GM12878 (cell line): ENCODE data around the gene BORCS5. TPM values are rescaled to one million over a fixed set of nuclear protein-coding genes. Genes with fewer than 3 reads are reported as not detected.

Source experiments
- ATAC-seq: fragments of 200-7000 bp; cut with Tn5 transposase; 3 replicates; pipeline ENCODE4 v1.9.1; 2020; ENCODE audit warnings: mild to moderate bottlenecking, moderate library complexity
- BruUV-seq: library from RNA; stranded (reverse); fragments of 400-500 nt; replicated peaks from 2 replicates; lab custom pipeline; 2021; lab: Mats Ljungman, UMichigan
- CTCF ChIA-PET: fragments of 300-600 bp; sonication (Branson Sonifier 250); formaldehyde crosslinking; extraction: SDS; loops from one replicate; lab custom pipeline; 2021; ENCODE audit warnings: inconsistent platforms; lab: Yijun Ruan, JAX
- POLR2A ChIA-PET: fragments of 350-600 bp; formaldehyde crosslinking; extraction: SDS; loops from one replicate; lab custom pipeline; 2021; ENCODE audit warnings: inconsistent platforms; lab: Charles Lee
- RAD21 ChIA-PET: fragments of 300-600 bp; sonication (Branson Sonifier 250); formaldehyde crosslinking; loops from one replicate; lab custom pipeline; 2023; ENCODE audit warnings: antibody characterized with exemption; ENCODE audit not compliant: unreplicated experiment; lab: Charles Lee
- SMC1A ChIA-PET: fragments of 300-600 bp; sonication (Branson Sonifier 250); formaldehyde crosslinking; loops from one replicate; lab custom pipeline; 2023; ENCODE audit not compliant: unreplicated experiment, uncharacterized antibody; lab: Charles Lee
- DNase-seq: peaks from one replicate; pipeline ENCODE4 v3.0.0-alpha.2; 2011; ENCODE audit warnings: low read depth, low spot score
- FAIRE-seq: peaks from 3 replicates; lab custom pipeline; 2011; peaks lifted over from hg19 to GRCh38; lab: Jason Lieb, UNC
- H2AFZ ChIP-seq: 2 replicates; pipeline ENCODE4 v1.6.0; 2011; ENCODE audit warnings: low read depth, low read length, control low read depth; ENCODE audit not compliant: control insufficient read depth
- H3K27ac ChIP-seq: 2 replicates; pipeline ENCODE4 v1.5.1; 2011; ENCODE audit warnings: control low read depth; ENCODE audit not compliant: control insufficient read depth, insufficient read depth
- H3K27me3 ChIP-seq, 2 experiments: replicated peaks in 1 of 2; 2 replicates each; pipeline versions ENCODE4 v1.6.0 to v1.6.1; 2011; ENCODE audit warnings: low read length in 1 of 2; ENCODE audit not compliant: control insufficient read depth in 2 of 2, insufficient read depth in 2 of 2
- H3K36me3 ChIP-seq, 2 experiments: 2 replicates each; pipeline ENCODE4 v1.5.1; 2011; ENCODE audit warnings: low read length in 1 of 2; ENCODE audit not compliant: control insufficient read depth in 2 of 2, insufficient read depth in 2 of 2
- H3K4me1 ChIP-seq: 2 replicates; pipeline ENCODE4 v1.6.1; 2011; ENCODE audit warnings: mild to moderate bottlenecking, low read length, moderate library complexity, mixed read lengths; ENCODE audit not compliant: control insufficient read depth, insufficient read depth
- H3K4me2 ChIP-seq: 2 replicates; pipeline ENCODE4 v1.6.0; 2011; ENCODE audit warnings: control low read depth; ENCODE audit not compliant: control insufficient read depth, insufficient read depth
- H3K4me3 ChIP-seq: fragments of 200-600 bp; sonication (generic); 2 replicates; pipeline ENCODE4 v1.5.1; 2016
- H3K79me2 ChIP-seq: 2 replicates; pipeline ENCODE4 v1.6.0; 2011; ENCODE audit warnings: low read length; ENCODE audit not compliant: control insufficient read depth, insufficient read depth
- H3K9ac ChIP-seq: 2 replicates; pipeline ENCODE4 v1.8.0; 2011; ENCODE audit warnings: low read length, control low read depth, mixed read lengths; ENCODE audit not compliant: control insufficient read depth, insufficient read depth
- H3K9me3 ChIP-seq: replicated peaks from 3 replicates; pipeline ENCODE4 v1.5.1; 2011; ENCODE audit warnings: mild to moderate bottlenecking, low read length; ENCODE audit not compliant: control insufficient read depth, insufficient read depth
- H4K20me1 ChIP-seq: 2 replicates; pipeline ENCODE4 v1.6.0; 2011; ENCODE audit not compliant: control insufficient read depth, insufficient read depth
- FOXK2 ChIP-seq: fragments of 450-650 bp; IDR thresholded peaks from 2 replicates; pipeline ENCODE4 v1.6.1; 2017; ENCODE audit warnings: mild to moderate bottlenecking, moderate library complexity
- GATAD2B ChIP-seq: fragments of 450-650 bp; conservative IDR thresholded peaks from 2 replicates; pipeline ENCODE4 v1.6.1; 2017; ENCODE audit warnings: low read depth, mild to moderate bottlenecking, moderate library complexity
- IKZF2 ChIP-seq, 2 experiments: fragments of 450-650 bp; IDR thresholded peaks; 2 replicates each; pipeline ENCODE4 v1.6.1; 2017; ENCODE audit warnings: mild to moderate bottlenecking in 2 of 2, moderate library complexity in 2 of 2
- IRF4 ChIP-seq: IDR thresholded peaks from 2 replicates; pipeline ENCODE4 v1.6.1; 2011; ENCODE audit warnings: low read depth, low read length
- JUNB ChIP-seq: IDR thresholded peaks from 2 replicates; pipeline ENCODE4 v1.6.1; 2016; ENCODE audit warnings: antibody characterized with exemption, mild to moderate bottlenecking
- NR2C1 ChIP-seq: fragments of 450-650 bp; IDR thresholded peaks from 2 replicates; pipeline ENCODE4 v1.6.1; 2017; ENCODE audit warnings: antibody characterized with exemption, mild to moderate bottlenecking, moderate library complexity
- POLR2AphosphoS5 ChIP-seq: IDR thresholded peaks from 2 replicates; pipeline ENCODE4 v1.6.1; 2011; ENCODE audit warnings: mild to moderate bottlenecking, low read length, inconsistent platforms
- POU2F2 ChIP-seq: IDR thresholded peaks from 3 replicates; pipeline ENCODE4 v1.6.1; 2011; ENCODE audit warnings: low read depth, mild to moderate bottlenecking, low read length, borderline replicate concordance
- SIN3A ChIP-seq: IDR thresholded peaks from 2 replicates; pipeline ENCODE4 v1.6.1; 2012; ENCODE audit warnings: low read depth, low read length, improper control_type of control experiment
- WGBS: methylation state at CpG from one replicate; pipeline ENCODE4 v1.1.6; 2016; ENCODE audit warnings: low lambda C conversion rate; ENCODE audit not compliant: insufficient replicate concordance, insufficient coverage; ENCODE audit errors: missing lambda C conversion rate; 5-methylcytosine and 5-hydroxymethylcytosine counted together
- in situ Hi-C: fragments of 300-500 bp; cut with MboI; formaldehyde crosslinking; loops from 9 replicates; pipeline ENCODE4 v1.14.3; 2018; ENCODE audit warnings: mixed read lengths
- intact Hi-C: fragments of 100-400 bp; cut with micrococcal nuclease; formaldehyde crosslinking; loops from one replicate; pipeline ENCODE4 v1.14.2; 2022; ENCODE audit not compliant: unreplicated experiment
- polyA plus RNA-seq, 11 experiments: library from polyadenylated mRNA; depleted of rRNA in 4 of 11; unstranded in 6 of 11; stranded (reverse) in 5 of 11; fragments of >200 nt; fragmentation: Nextera tagmentation in 4 of 11; fragmentation: Illumina TruSeq in 1 of 11; extraction: Ambion mirVana in 4 of 11; extraction: Trizol in 1 of 11; gene quantifications; 1 replicate in 1 of 11; 2 replicates in 10 of 11; pipeline versions ENCODE4 v1.2.1 to v1.2.3, GENCODE V29; 2011 to 2016; ENCODE audit warnings: inconsistent platforms in 2 of 11, missing spikeins in 2 of 11, low read depth in 1 of 11
- total RNA-seq, 4 experiments: library from RNA; depleted of rRNA in 3 of 4; stranded (reverse); fragments of >200 nt in 3 of 4; fragmentation: Illumina TruSeq in 1 of 4; extraction: Trizol in 1 of 4; gene quantifications; 2 replicates each; pipeline versions ENCODE4 v1.2.1 to v1.2.3, GENCODE V29; 2013 to 2021

Gene BORCS5
- total and polyA plus RNA-seq, 10 of the 15 experiments (the other 5 are each of a cell fraction or from before 2014, with no cell fraction given), result 1.4 to 39.7 (median 16.1) TPM

DNA sequence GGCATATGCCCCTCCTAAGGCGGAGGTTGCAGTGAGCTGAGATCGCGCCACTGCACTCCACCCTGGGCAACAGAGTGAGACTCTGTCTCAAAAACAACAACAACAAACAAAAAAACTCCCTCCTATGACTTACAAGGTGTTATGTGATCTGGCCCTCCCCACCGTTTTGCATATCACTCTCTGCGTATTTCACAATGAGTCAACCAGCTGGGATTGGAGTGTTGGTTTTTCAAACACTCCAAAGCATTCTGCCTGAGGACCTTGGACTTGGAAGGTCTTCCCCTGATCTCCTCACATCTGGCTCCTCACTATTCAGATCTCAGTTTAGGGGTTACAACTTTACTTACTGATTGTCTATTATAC lies 20.8 kb upstream of the BORCS5 start:
- no peak overlapping the region for H3K9ac ChIP-seq
- no peaks in the 10 kb centered on the region for H3K9me3 ChIP-seq
- intact Hi-C loops, result no loop called here
- ATAC-seq (peak; percentile 87), FAIRE-seq (peak; percentile 27), DNase-seq (peak; percentile 27)
- 1% methylated on average over 5 of the region's 5 CpGs for WGBS
- 0 out of 2 replicates have a peak, but pooled peaks cover 3% of the 10 kb centered on the region for H3K4me1 ChIP-seq
- no peak overlapping the region for H3K4me3 ChIP-seq
- no peaks in the 10 kb centered on the region for H3K36me3 ChIP-seq
- H2AFZ ChIP-seq, result no peak overlapping the region; the same call in 1 of the 2 replicates
- POLR2A ChIA-PET, result interaction anchor here (0.7 kb wide), 1 partner anchor 756 kb away, joined by 3 read pairs; no protein-coding TSS in a partner anchor
- no peaks in the 10 kb centered on the region for H3K79me2 ChIP-seq
- H3K4me2 ChIP-seq, result no peak overlapping the region
- CTCF ChIA-PET, result interaction anchor here (0.6 to 14.9 kb wide), 13 partner anchors 8 to 755 kb away, joined by 3 to 214 read pairs (median 9); partner anchors contain the start of genes BCL2L14, BORCS5 and MANSC1
- SMC1A ChIA-PET, result interaction anchor here (0.6 to 4.4 kb wide), 9 partner anchors 11 to 710 kb away, joined by 3 to 31 read pairs (median 4); no protein-coding TSS in a partner anchor
- BruUV-seq, result no TSS peak
- in situ Hi-C loops, result no loop called here
- no peak overlapping the region for H3K27ac ChIP-seq
- H4K20me1 ChIP-seq, result no peaks in the 10 kb centered on the region
- TF ChIP-seq NR2C1 (no peak), GATAD2B (no peak), FOXK2 (0 out of 2 replicates have a peak, but pooled peaks have one; percentile 47), POLR2AphosphoS5 (no peak), JUNB (peak; percentile 45), IKZF2 (IDR thresholded peaks at IDR 0.05) (peak in 1 of 2 experiments; percentile 58; a peak in 1 of 4 replicates), SIN3A (no peak), POU2F2 (peak; percentile 95; the same call in 2 of the 3 replicates), IRF4 (0 out of 2 replicates have a peak, but pooled peaks have one; percentile 55)
- TF ChIP-seq, all 136 proteins: peak for 5
- no peaks in the 10 kb centered on the region for H3K27me3 ChIP-seq
- RAD21 ChIA-PET, result interaction anchor here (1.3 to 1.5 kb wide), 3 partner anchors 21 to 754 kb away, joined by 3 to 6 read pairs (median 4); partner anchors contain the start of gene BORCS5
